Hepatocyte (in vitro differentiated cells): ENCODE measurements around the gene ESR1.

Experiments used
- EZH2 ChIP-seq: fragments of 200-600 bp; sonication (generic); IDR thresholded peaks from 2 replicates; pipeline ENCODE4 v1.6.1; 2016; ENCODE audit warnings: antibody characterized with exemption, mild to moderate bottlenecking, borderline replicate concordance
- EZH2phosphoT487 ChIP-seq: fragments of 200-600 bp; sonication (generic); IDR thresholded peaks from one replicate; pipeline ENCODE4 v1.6.1; 2018; ENCODE audit warnings: antibody characterized with exemption, mild to moderate bottlenecking, low read depth, moderate library complexity; ENCODE audit not compliant: unreplicated experiment, severe bottlenecking
- TF ChIP-seq, protein P1 (sequence below): fragments of 200-600 bp; sonication (generic); IDR thresholded peaks from 2 replicates; pipeline ENCODE4 v1.5.1; 2016; ENCODE audit warnings: antibody characterized with exemption, mild to moderate bottlenecking; ENCODE audit not compliant: poor library complexity

DNA sequence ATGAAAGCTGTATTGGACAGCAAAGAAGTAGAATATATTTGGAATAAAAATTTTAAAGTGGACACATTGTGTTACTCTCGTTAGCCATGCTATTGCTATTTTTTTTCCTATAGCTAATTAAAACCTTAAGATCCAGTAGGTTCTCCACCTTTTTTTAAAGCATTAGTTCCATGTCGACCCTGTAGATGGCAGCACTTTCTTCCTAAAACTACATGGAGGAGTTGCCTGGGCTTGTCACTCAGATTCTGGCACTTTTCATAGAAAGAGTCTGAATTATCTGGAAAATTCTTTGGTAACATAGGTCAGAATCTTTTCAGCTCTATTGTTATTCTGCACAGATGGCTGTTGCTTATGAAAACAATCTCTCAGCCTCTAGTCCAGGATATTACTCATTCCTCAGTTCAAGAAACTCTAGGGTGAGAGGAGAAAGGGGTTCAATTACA, 42.0 kb upstream of the ESR1 start:
- TF ChIP-seq, protein P1, sequence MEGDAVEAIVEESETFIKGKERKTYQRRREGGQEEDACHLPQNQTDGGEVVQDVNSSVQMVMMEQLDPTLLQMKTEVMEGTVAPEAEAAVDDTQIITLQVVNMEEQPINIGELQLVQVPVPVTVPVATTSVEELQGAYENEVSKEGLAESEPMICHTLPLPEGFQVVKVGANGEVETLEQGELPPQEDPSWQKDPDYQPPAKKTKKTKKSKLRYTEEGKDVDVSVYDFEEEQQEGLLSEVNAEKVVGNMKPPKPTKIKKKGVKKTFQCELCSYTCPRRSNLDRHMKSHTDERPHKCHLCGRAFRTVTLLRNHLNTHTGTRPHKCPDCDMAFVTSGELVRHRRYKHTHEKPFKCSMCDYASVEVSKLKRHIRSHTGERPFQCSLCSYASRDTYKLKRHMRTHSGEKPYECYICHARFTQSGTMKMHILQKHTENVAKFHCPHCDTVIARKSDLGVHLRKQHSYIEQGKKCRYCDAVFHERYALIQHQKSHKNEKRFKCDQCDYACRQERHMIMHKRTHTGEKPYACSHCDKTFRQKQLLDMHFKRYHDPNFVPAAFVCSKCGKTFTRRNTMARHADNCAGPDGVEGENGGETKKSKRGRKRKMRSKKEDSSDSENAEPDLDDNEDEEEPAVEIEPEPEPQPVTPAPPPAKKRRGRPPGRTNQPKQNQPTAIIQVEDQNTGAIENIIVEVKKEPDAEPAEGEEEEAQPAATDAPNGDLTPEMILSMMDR, result peak; percentile 82
- TF ChIP-seq EZH2, result no peak
- no peak for TF ChIP-seq EZH2phosphoT487
